Muscle layer of duodenum (tissue), 2 donors: ENCODE measurements around the gene GATC.
"Not testable (repeated sequence)": the region's sequence is repeated elsewhere in the genome, so short reads cannot be mapped to it uniquely, and the experiment has no call there.

Source experiments
- H3K27ac ChIP-seq: one replicate; pipeline ENCODE4 v1.7.0; 2013; ENCODE audit warnings: mild to moderate bottlenecking, low read length
- H3K27me3 ChIP-seq: one replicate; pipeline ENCODE4 v1.7.0; 2013; ENCODE audit warnings: low read depth, mild to moderate bottlenecking, control low read depth, low read length
- H3K36me3 ChIP-seq, 2 donors: one replicate each; pipeline ENCODE4 v1.7.0; 2013; ENCODE audit warnings: low read length in 2 of 2, control low read depth in 1 of 2, mild to moderate bottlenecking in 1 of 2; ENCODE audit not compliant: insufficient read depth in 2 of 2, control insufficient read depth in 1 of 2
- H3K4me1 ChIP-seq, 2 donors: one replicate each; pipeline ENCODE4 v1.7.0; 2013; ENCODE audit warnings: low read length in 2 of 2, mild to moderate bottlenecking in 2 of 2, control low read depth in 1 of 2, moderate library complexity in 1 of 2; ENCODE audit not compliant: insufficient read depth in 2 of 2, control insufficient read depth in 1 of 2
- H3K4me3 ChIP-seq, 2 donors: one replicate each; pipeline ENCODE4 v1.7.0; 2013; ENCODE audit warnings: low read length in 2 of 2, low read depth in 1 of 2, mild to moderate bottlenecking in 1 of 2
- H3K9me3 ChIP-seq, 2 donors: one replicate each; pipeline ENCODE4 v1.7.0; 2013; ENCODE audit warnings: low read length in 2 of 2, control low read depth in 1 of 2, mild to moderate bottlenecking in 1 of 2; ENCODE audit not compliant: control insufficient read depth in 1 of 2
- donor health status: healthy.

The GATC gene

GRCh38 chr12:120473807-120474615 lies 27.8 kb downstream of the GATC start:
- no peak overlapping the region for H3K27ac ChIP-seq
- H3K27me3 ChIP-seq: no peaks in the 10 kb centered on the region
- no peaks in the 10 kb centered on the region for H3K9me3 ChIP-seq
- H3K36me3 ChIP-seq: peaks cover 0 to under 1% of the 10 kb centered on the region in 2 donors
- no peak overlapping the region for H3K4me3 ChIP-seq
- H3K4me1 ChIP-seq: peaks cover 0 to 8% of the 10 kb centered on the region in 2 donors

GRCh38 chr12:120474616-120474960 lies 28.3 kb downstream of the GATC start:
- peaks cover 0 to 8% of the 10 kb centered on the region in 2 donors for H3K4me1 ChIP-seq
- H3K4me3 ChIP-seq: no peak overlapping the region
- H3K9me3 ChIP-seq: no peaks in the 10 kb centered on the region
- H3K36me3 ChIP-seq: no peaks in the 10 kb centered on the region
- no peaks in the 10 kb centered on the region for H3K27me3 ChIP-seq
- no peak overlapping the region for H3K27ac ChIP-seq

DNA sequence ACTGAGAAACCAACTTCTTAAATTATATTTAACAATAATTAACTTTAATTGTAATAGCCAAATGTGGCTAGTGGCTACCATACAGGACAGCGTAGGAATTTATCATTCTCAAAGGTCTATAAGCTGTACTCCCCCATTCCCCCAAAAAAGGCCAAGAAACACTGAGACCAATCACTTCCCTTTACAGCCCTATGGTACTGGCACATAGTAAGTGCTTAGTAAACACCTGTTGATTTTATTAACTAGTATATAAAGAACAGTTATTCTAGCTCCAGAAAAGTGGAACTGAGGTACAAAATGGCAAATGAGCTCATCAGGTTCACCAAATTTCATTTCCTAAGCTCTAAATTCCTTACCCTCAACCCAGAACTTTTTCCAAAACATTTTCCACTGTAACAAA lies 29.4 kb downstream of the GATC start:
- H3K27ac ChIP-seq: no peak overlapping the region

GRCh38 chr12:120479458-120479857 lies 33.2 kb downstream of the GATC start:
- Histone ChIP-seq H3K36me3 (no peaks in the 10 kb centered on the region), H3K27me3 (no peaks in the 10 kb centered on the region), H3K9me3 (no peaks in the 10 kb centered on the region), H3K4me1 (no peaks in the 10 kb centered on the region), H3K4me3 (no peak overlapping the region), H3K27ac (no peak overlapping the region)

More for the DNA sequence above, 29.4 kb downstream of the GATC start:
- no peaks in the 10 kb centered on the region for H3K27me3 ChIP-seq
- no peaks in the 10 kb centered on the region for H3K36me3 ChIP-seq
- no peaks in the 10 kb centered on the region for H3K4me1 ChIP-seq
- no peaks in the 10 kb centered on the region for H3K9me3 ChIP-seq
- no peak overlapping the region for H3K4me3 ChIP-seq

DNA sequence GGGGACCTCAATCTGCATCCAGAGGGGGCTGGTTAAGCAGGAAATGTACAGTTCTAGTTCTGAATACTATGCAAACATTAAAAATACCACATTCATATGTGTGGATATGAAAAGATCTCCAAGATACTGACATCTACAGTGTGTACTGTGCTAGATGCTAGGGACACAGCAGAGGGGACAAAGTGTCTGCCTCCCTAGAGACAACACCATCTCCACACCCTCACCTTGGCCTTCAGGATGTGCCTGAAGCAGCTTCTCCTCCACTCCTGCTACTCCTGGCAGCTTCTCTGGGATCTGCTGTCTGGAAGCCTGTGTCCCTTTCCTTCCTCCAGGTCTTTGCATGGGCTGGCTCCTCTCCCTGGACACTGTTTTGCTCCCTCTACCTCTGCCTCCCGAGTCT lies 34.0 kb downstream of the GATC start:
- H3K27ac ChIP-seq: no peak overlapping the region
- no peaks in the 10 kb centered on the region for H3K27me3 ChIP-seq
- no peaks in the 10 kb centered on the region for H3K36me3 ChIP-seq
- no peak overlapping the region for H3K4me3 ChIP-seq
- H3K4me1 ChIP-seq: no peaks in the 10 kb centered on the region
- no peaks in the 10 kb centered on the region for H3K9me3 ChIP-seq

DNA sequence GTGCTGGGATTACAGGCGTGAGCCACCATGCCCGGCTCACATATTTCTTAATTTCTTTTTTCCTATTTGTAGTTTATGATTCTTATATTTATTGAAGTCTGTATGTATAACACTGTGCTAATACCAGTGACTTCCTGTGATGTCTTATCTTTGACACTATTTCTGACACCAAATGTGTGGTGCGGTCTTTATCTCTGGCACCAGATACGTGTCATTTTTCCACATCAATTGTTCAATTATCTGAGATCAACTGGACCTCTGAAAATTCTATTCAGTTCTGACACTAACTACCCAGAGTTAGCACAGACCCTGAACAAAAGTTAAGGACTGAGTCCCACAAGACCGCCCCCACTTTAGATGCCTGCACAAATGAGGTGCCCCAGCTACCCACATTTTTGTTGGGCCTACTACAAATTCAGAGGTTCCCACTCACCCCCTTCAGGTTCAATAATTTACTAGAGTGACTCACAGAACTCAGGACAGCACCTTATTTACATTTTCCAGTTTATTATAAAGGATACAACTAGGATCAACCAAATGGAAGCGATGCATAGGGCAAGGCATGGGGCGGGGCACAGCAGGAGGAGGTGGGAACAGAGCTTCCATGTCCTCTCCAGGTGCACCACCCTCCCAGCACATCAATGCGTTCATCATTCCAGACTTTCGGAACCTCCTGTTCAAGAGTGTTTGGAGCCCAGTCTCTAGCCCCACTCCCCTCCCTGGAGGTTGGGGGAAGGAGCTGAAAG lies 35.0 kb downstream of the GATC start:
- Histone ChIP-seq H3K27ac (no peak overlapping the region), H3K27me3 (no peaks in the 10 kb centered on the region), H3K9me3 (no peaks in the 10 kb centered on the region), H3K36me3 (no peaks in the 10 kb centered on the region), H3K4me1 (no peaks in the 10 kb centered on the region), H3K4me3 (no peak overlapping the region)

DNA sequence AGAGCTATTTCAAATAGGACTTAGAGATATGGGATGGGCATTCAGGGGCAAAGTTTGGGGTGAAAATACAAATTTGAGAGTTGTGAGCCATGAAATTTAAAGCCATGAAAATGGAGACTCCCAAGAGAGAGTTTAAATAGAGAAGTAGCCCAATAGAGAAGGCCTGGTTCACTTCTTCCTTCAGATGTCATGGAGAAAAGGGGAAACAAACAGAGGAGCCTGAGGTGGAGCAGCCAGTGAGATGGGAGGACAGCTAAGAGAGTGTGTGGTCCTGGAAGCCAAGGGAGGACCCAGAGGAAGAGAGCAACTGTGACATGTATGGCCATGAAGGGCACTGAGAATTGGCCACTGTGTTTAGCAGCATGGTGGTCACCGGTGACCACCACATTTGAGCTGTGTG lies 37.4 kb downstream of the GATC start:
- H3K4me1 ChIP-seq: no peaks in the 10 kb centered on the region
- H3K9me3 ChIP-seq: no peaks in the 10 kb centered on the region
- no peak overlapping the region for H3K27ac ChIP-seq
- H3K36me3 ChIP-seq: no peaks in the 10 kb centered on the region
- no peaks in the 10 kb centered on the region for H3K27me3 ChIP-seq
- no peak overlapping the region for H3K4me3 ChIP-seq

- Histone ChIP-seq H3K4me3 (no peak overlapping the region), H3K9me3 (no peaks in the 10 kb centered on the region), H3K27ac (no peak overlapping the region)
Measured at GRCh38 chr12:120485961-120486881, 40.0 kb downstream of the GATC start.

GRCh38 chr12:120487552-120487951 lies 41.3 kb downstream of the GATC start:
- H3K27ac ChIP-seq, H3K4me3 ChIP-seq, H3K9me3 ChIP-seq, H3K36me3 ChIP-seq, H3K27me3 ChIP-seq, H3K4me1 ChIP-seq: not testable (repeated sequence)

More at GRCh38 chr12:120485961-120486881, 40.0 kb downstream of the GATC start:
- no peaks in the 10 kb centered on the region for H3K4me1 ChIP-seq
- H3K36me3 ChIP-seq: peaks cover 2 to 5% of the 10 kb centered on the region in 2 donors
- H3K27me3 ChIP-seq: no peaks in the 10 kb centered on the region

DNA sequence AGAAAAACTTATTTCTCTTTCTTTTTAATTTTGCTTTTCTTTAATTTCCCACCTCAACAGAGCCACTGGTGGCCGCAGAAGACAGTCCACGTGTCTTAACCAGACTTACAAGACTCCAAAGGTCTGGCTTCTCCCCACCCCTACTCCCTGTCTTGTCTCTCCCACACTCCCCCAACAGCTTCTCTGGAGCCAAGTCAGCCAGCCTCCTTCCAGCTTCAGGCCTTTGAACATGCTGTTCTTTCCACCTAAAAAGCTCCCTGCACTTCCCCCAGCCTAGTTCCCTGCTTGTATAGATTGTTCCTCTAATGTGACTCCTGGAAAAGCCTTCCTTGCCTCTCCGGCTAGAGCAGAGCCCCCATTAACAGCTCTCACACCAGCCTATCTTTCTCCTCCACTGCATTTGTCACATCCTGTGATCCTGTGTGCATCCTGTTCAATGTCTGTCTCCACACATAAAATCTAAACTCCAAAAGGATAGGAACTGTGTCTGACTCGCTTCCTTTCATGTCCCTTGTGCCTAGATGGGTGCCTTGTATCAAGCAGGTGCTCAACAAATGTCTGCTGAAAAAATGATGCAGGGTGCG lies 41.9 kb downstream of the GATC start:
- H3K4me3 ChIP-seq: no peak overlapping the region
- peaks cover 5% of the 10 kb centered on the region in 2 donors for H3K36me3 ChIP-seq
- H3K9me3 ChIP-seq: no peaks in the 10 kb centered on the region
- H3K4me1 ChIP-seq: no peaks in the 10 kb centered on the region
- H3K27me3 ChIP-seq: no peaks in the 10 kb centered on the region
- H3K27ac ChIP-seq: no peak overlapping the region

GRCh38 chr12:120489018-120489417 lies 42.8 kb downstream of the GATC start:
- Histone ChIP-seq H3K4me1 (no peaks in the 10 kb centered on the region), H3K27me3 (no peaks in the 10 kb centered on the region), H3K4me3 (no peak overlapping the region), H3K27ac (no peak overlapping the region), H3K36me3 (peaks cover 5% of the 10 kb centered on the region in 2 donors), H3K9me3 (no peaks in the 10 kb centered on the region)
